Anterior cingulate cortex (tissue), 58 donors: ENCODE results near the gene AURKA.
"Not testable (repeated sequence)": the region's sequence is repeated elsewhere in the genome, so short reads cannot be mapped to it uniquely, and the experiment has no call there.

Source experiments
- DNase-seq, 58 donors: peaks; one replicate each; lab custom pipeline; 2025; lab: John Stamatoyannopoulos, UW

The AURKA gene

DNA sequence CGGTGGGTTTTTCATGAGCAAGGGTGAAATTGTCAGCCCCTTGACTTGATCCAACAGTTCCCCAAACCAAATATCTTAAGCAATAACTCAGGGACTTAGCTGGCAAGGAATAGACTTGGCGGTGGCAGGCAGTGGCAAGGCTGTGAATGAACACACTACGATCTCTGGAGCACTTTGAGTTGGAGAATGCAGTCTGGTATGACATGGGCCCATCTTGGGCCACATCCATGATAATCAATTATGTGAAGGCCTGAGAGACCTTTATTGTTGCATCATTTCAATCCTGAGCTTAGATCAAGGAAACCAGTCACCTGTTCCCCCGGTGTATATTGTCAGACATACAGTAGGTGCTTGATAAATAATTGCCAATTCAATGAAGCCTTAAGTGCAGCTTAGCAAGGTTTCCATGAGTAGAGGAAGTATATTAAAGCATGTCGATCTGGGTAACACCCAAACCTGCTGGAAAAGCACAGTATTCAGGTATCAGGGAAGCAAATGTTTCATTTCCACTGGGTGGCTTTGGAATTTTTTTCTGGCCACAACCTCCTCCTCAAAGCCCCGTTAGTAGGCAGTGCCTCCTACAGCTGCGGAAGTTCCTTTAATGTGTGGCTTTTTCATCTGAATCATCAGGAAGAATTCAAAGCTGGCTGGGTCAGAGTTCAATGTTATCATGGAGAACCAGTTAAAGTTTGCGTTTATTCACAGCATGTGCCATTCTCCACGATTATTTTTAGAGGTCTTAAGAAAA lies 30.2 kb upstream of the AURKA start:
- no peak for DNase-seq

DNA sequence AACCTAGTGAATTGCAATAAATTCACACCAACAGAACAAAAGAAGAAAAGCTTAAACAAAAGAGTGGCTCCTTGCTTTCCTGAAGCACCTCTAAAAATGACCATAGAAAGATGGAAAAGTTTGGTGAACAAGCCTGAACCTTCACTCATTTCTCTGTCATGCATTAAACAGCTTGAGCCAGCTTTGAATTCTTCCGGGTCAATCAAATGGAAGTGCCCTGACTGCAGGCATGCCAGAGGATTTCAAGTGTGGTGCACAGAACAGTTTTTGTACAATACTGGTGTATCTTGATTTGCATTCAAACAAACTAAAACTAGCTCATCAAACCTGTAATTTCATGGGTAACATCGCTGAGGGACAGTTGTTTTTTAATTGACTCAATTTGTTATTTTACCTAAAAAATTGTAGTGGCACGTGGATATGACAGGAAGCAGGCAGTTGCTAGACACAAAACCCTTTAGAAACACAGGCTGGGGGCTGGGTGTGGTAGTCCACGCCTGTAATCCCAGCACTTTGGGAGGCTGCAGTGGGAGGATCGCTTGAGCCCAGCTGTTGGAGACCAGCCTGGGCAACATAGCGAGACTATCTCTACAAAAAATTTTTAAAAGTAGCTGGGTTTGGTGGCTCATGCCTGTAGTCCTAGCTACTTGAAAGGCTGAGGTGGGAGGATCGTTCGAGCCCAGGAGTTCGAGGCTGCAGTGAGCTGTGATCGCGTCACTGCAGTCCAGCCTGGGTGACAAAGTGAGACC lies 29.1 kb upstream of the AURKA start:
- DNase-seq = no peak

DNA sequence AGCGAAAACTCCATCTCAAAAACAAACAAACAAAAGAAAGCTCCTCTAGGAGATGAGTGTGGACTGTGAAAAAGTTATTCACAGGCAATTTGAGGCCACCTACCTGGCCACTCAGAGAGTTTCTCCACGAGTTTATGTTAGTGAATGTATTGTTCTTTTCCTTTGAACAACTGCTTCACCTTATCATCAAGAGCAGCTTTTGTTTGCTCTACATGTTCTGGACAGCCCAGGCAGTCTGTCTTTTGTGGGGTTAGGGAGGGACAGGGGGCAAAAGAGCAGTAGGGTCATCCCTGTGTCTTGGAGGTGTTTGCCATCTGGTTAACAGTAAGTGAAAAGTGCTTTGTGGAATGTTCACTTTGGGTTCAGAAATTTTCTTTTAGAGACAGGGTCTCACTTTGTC lies 28.0 kb upstream of the AURKA start:
- no peak for DNase-seq

DNA sequence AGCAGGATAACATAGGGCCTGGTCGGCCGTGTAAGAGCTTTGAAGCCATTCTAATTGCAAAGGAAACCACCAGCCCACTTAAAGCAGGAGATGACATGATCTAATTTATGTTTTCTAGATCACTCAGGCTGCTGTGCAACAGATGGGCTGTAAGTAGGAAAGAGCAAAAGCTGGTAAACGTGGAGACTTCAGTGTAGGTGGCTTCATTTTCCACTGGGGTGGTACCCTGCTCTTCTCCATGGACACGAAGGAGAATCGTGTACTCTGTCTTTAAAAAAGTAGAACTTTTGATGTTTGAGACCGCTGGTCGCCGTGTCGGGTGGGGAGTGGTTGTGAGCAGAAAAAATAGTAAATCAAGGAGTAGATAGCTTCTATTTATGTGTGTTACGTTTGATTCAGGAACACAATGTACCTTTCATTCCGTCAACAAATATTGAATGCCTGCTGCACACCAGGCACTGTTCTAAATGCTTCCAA lies 26.4 kb upstream of the AURKA start:
- peak in 1 of 58 donors; percentile 18 for DNase-seq

DNA sequence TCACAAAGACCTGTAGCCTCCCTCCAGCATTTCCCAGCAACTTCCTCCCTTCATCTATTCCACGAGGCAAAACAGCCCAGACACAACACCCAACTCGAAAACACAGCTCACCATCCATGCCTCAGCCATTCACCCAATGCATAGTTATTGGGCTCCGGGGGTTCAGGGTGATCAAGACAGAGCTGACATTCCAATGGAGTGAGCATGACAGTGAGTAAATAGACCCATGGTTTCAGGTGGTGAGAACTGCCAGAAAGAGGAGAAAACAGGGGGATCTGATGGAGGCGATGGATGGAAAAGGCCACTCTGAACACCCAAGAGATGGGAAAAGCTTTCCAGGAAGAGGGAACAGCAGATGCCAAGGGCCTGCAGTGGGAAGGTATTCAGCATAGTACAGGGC lies 25.9 kb upstream of the AURKA start:
- DNase-seq = no peak

DNA sequence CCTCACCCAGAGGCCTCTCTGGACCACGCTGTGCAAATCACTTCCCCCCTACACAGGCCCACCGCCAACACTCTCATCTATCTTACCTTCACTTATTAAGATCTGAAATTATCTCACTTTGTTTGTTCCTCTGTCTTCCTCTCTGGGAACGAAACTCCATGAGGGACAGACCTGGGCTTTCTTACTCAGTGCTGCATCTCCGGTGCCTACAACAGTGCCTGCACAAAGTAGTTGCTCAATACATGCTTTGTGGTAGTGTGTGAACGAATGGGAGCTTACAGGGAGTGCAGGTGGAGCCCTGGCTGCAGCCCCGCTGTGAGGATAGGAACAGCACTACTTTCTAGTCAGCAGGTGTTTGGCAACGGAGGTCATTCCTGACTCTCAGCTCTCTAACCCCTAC lies 25.4 kb upstream of the AURKA start:
- DNase-seq = no peak

DNA sequence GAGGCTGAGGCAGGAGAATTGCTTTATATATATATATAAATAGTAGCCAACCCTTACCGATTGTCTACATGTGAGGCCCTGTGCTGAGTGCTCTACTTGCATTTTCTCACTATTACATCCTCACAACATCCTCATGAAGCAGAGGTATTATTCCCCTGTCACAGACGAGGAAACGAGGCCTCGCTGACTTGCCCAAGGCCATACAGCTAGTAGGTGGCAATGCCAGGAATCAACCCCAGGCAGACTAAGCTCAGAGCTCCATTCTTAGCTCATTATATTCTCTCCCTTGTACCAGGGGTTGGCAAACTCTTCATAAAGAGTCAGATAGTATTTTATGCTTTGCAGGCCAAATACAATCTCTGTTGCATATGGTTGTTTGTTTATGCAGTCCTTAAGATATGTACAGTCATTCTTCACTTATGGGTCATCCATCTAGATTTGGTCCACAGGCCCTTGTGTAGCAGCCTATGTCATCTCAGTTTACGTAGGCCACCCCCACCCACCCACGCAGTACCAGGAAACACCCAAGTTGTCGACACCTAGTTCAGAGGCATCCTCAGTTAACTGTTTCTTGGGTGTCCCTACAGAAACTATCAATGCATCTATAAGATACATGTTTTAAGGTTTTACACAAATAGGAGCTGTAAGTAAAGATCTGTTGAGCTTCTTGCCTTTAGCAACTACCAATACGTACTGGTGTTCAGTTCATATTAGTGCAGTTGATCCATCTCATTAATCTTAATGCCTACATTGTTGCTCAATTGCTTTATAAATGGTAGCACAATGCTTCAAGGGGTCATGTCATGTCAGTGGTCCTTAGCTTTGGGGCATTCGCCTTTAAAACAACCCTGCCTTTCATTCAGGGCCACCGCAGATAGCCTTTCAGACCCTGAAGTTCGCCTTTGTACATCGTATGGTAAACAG lies 23.1 kb upstream of the AURKA start:
- no peak for DNase-seq

DNA sequence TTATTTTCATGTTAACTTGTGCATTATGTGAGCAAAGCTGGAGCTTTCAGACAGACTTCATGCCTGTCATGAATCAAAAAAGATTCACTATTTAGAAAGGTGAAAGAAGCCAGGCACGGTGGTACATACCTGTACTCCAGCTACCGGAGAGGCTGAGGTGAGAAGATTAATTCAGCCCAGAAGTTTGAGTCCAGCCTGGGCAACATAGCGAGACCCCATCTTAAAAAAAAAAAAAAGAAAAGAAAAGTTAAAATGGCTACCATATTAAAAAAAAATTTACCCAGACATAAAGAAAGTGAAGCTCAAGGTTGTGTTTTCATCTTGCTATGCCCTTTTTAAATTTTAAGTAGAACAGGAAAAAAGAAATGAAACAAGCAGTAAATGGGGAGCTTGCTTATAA lies 20.9 kb upstream of the AURKA start:
- no peak for DNase-seq

DNA sequence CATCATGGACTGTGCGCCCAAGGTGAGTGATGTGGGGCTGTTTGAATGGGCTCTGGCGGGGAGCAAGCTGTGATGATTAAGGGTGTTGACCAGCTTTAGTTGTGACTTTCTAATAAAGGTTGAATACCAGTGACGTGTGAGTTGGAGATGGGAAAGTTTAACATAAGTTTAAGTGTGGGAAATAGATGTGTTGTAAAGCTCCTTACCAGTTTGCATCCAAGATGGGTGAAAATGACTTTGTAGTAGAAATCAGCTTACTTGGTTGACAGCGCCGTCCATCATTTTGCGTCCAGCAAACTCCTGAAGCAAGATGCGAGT lies 20.4 kb upstream of the AURKA start:
- DNase-seq = no peak

DNA sequence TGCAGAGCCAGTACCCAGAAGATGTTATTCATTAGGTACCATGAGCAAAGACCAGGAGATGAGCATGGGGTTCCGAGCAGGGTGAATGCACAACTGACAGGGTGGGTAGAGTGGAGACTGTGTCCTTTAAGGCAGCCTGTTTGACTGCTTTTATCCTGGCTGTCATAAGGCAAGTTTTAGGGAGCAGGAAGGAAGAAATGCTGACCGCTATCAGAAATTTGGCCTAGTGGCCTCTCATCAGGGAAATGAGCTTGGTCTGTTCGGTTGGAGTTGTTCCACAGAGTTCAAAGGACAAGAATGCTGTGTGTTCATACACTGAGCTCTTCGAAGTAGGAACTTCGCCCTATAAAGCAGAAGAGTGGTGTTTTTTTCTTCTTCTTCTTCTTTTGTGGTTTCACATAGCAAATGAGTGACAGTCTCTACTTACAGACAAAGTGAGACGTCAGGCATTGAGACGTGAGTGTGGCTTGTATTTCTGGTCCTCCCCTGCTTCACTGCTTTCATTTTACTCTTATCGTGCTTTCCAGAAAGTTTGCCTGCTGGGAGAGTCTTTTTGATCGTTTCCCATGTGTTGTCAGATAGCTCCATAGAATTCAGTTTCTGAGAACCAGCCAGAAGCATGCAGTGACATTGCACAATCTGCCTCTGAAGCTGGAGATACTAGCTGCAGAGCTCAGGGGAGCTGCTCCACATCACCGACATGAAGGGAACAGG lies 19.9 kb upstream of the AURKA start, which contains the start of gene CASS4:
CASS4 (plus strand) TSS at position 502 of the 714 bp plus-strand sequence; CDS start at position 701, 199 bp downstream.
- DNase-seq = peak in 1 of 58 donors; percentile 21

DNA sequence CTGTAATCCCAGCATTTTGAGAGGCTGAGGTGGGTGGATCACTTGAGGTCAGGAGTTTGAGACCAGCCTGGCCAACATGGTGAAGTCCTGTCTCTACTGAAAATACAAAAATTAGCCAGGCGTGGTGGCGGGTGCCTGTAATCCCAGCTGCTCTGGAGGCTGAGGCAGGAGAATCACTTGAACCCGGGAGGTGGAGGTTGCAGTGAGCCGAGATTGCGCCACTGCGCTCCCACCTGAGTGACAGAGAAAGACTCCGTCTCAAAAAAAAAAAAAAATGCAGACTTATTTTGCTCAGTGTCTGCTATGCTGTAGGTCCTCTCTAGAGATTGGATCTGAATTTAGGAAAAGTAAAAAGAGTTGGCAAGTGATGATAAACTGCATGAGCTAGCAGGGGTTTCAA lies 19.3 kb upstream of the AURKA start:
- not testable (repeated sequence) for DNase-seq

DNA sequence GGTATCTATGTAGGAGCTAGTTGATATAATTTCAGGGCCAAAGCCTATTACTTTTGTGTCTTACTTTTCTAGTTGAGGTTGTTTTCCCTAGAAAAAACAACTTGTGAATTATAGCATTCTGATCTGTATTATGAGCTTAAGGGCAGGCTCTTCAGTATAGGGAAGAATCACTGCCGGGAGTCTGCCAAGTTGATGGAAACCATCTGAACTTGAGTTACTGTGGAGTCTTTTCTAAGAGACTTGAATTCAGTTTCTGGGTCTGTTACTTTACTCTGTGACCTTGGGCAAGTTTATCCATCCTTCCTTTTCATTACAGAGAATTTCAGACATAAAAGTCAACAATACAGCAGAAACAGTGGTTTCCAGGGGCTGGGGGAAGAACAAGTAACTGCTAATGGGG lies 17.9 kb upstream of the AURKA start:
- no peak for DNase-seq

DNA sequence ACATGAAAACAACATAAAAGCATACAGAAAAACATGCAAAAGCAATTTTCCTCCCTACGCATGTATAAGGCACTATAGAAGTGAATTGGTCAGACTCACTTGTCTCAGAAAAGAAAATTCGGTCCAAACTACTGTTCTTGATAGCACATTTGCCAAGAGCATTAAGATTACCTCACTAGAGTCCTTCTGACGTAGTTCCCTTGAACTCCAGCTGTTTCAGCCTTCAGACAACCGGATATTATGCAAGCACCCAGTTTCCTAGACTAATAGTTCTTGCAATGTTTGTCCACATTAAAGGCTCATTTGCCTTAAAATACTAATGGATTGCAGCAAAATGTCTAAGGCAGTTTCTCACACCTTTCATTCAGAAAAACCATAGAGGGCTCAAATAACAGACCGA lies 17.5 kb upstream of the AURKA start:
- DNase-seq = no peak

DNA sequence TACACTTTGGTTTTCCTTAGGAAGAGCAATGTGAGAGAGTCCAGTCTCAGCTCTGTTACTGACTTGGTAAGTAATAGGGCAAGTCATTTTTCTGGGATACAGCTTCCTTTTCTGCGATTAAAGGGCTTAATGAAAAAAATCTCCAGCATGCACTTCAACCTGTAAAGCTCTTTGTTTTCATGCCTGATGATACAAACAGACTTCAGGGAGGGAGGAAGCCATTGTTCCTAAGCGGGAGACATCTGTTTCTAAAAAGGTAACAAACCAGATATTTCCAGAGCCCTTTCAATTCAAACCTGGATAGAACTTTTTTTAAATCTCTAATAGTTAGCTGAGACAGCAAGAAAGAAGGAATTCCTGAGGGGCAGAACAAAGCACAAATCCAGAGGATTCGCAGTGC lies 14.9 kb upstream of the AURKA start:
- no peak for DNase-seq

DNA sequence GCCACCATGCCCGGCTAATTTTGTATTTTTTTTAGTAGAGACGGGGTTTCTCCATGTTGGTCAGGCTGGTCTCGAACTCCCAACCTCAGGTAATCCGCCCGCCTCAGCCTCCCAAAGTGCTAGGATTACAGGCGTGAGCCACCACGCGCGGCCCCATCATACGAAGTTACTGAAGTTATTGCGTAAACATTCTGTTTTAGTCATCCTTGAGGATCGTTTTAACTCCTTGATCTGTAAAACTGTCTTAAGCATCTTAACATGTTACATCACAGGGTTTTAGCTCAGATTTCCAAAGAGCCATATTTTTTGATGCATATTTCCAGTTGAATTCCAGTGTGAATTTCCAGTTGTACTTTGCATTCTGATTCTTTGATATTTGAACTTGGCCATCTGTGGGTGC lies 13.3 kb upstream of the AURKA start:
- DNase-seq = not testable (repeated sequence)

DNA sequence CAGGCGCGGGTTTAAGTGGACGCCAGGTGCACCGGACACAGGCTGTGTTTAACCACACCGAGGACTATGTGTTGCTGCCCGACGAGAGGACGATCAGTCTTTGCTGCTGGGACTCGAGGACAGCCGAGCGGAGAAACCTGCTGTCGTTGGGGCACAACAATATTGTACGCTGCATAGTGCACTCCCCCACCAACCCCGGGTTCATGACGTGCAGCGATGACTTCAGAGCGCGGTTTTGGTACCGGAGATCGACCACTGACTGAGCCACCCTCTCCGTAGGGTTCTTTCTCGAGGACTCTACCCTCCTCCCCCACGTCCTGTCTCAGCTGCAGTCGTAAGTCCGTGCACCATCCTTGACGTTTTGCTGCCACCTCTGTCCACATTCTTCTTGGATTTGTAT lies 11.4 kb upstream of the AURKA start:
- DNase-seq = no peak

DNA sequence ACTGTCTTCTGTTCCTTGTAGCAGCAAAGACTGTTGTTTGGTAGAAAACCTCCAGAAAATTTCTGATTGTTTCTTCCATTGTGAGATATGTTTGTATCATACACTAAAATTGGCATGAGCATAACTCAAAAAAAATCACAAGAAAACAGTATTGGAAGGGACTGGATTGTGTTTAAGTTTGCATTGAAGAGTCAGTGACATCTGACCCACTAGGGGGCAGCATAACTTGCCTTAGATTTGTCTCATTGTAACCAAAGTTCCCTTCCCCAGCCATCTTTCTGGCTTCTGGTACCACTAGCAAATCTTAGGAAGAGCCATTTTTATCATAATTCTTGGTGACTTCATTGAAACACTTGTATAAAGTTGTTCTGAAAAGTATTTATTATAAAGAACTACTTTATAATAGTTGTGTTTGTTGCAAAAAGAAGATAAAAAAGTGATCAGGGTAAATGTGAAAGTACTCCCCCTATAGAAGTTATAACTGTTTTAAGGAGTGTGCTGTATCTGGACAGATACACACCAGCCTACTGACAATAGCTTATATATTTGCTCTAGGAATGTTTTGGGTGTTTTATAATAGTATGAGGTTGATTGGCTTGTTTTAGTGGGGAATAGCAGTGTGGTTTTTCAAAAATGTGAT lies 8.1 kb upstream of the AURKA start:
- DNase-seq = peak in 18 of 58 donors; percentile 1 to 50 (median 24)

DNA sequence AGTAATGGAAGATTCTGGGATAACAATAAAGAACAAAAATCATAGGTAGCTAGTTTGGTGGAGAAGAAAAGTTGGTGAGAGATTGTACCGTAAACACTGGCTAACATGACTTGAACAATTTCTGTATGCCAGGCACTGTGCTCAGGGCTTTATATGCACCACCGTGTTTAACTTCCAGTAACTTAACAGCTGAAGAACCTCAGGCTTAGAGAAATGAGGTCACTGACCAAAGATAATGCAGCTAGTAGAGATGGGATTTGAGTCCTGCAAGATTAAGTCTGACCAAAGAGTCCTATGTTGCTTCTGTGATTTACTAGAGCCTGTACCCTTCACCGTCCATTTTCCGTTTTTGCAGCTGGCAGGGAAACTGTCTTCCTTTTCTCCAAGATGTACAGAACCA lies 3.2 kb upstream of the AURKA start:
- no peak for DNase-seq

DNA sequence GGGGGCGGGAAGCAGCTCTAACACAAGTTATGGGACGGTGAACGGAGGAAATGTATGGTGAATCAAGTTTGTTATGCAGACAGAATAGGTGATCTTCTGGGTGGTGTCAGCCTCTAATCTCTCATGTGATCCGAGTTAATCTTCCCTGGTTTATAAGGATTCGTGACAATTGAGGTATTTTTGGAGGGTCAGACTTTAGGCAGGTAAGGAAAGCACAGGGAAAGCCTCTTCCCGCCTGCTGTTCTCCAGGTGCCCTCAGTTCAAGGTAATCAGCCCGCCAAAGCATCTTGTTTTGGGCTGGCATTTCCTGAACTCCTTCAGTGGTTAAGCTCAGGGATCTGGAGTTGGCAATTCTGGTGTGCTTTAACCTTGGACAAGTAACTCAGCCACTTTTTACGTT lies 1.6 kb upstream of the AURKA start:
- DNase-seq = no peak
